ENCODE data around the gene MLIP. TPM values are rescaled to one million over a fixed set of nuclear protein-coding genes. Genes with fewer than 3 reads are reported as not detected.

Gene MLIP
- total RNA-seq, 1 experiment from 2014 or later: not detected

DNA sequence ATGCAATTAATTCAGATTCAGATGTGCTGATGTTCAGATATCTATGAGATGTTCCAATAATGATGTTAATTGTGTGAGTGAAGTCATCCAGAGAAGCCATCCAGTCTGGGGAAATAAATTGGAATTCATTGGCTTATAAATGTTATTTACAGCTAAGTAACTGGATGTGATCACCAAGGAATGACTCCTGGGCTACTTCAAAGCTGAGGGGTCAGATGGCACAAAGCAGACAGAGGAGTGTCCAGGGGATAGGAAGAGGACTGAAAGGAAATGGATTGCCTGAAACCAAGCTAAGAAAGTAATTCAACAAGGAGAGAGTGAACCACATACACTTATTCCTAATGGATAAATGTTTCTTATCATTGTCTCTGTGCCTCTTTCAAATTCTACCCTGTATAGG, 4.5 kb upstream of the MLIP start:
- H3K27ac ChIP-seq (ENCODE audit: low read length): no peak overlapping the region

DNA sequence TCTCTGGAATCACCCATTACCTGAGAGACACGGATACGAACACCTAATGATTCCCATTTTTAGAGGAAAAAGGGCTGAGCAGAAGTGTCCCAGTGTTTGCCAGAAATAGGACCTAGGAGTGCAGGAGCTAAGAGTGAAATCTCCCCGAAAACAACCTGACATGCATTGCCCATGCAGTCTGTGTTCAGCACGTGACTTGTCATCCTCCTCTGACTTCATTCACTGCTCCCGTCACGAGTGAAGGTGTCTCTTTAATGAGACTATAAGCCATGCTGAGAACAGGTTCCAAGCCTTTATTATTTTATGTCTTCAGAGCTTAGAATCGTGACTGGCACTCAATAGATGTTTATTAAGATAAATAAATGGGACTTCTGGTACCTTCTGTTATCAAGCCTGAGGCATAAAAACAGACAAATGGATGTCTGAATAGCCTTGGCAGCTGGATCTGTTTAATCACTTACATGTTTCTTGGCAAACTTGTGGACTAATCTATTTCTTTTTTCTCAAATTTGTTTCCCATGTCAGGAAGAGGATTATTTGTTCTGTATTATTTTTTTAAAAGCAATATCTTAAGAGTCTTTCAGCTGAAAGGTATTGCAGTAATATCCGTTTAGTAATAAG, 3.7 kb upstream of the MLIP start:
- ATAC-seq: no peak
- in situ Hi-C loops (cut with HindIII; ENCODE audit: low pct_unique_long_range_greater_than_20kb, low sequenced_read_pairs): no loop called here
- no peak overlapping the region for H3K27ac ChIP-seq (ENCODE audit: low read length)

More for the DNA sequence above, 4.5 kb upstream of the MLIP start:
- TF ChIP-seq TCF7L2 (IDR thresholded peaks at IDR 0.05; ENCODE audit: low read depth, low read length) (no peak), POLR2AphosphoS5 (IDR thresholded peaks at IDR 0.05; ENCODE audit: low read depth, low read length) (no peak), SIN3A (IDR thresholded peaks at IDR 0.05; ENCODE audit: borderline replicate concordance, insufficient read depth, low read depth, low read length) (no peak), CTCF (IDR thresholded peaks at IDR 0.05) (no peak)
- TF ChIP-seq, protein P1, sequence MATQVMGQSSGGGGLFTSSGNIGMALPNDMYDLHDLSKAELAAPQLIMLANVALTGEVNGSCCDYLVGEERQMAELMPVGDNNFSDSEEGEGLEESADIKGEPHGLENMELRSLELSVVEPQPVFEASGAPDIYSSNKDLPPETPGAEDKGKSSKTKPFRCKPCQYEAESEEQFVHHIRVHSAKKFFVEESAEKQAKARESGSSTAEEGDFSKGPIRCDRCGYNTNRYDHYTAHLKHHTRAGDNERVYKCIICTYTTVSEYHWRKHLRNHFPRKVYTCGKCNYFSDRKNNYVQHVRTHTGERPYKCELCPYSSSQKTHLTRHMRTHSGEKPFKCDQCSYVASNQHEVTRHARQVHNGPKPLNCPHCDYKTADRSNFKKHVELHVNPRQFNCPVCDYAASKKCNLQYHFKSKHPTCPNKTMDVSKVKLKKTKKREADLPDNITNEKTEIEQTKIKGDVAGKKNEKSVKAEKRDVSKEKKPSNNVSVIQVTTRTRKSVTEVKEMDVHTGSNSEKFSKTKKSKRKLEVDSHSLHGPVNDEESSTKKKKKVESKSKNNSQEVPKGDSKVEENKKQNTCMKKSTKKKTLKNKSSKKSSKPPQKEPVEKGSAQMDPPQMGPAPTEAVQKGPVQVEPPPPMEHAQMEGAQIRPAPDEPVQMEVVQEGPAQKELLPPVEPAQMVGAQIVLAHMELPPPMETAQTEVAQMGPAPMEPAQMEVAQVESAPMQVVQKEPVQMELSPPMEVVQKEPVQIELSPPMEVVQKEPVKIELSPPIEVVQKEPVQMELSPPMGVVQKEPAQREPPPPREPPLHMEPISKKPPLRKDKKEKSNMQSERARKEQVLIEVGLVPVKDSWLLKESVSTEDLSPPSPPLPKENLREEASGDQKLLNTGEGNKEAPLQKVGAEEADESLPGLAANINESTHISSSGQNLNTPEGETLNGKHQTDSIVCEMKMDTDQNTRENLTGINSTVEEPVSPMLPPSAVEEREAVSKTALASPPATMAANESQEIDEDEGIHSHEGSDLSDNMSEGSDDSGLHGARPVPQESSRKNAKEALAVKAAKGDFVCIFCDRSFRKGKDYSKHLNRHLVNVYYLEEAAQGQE (IDR thresholded peaks at IDR 0.05; ENCODE audit: insufficient read depth in 1 of 2, low read depth in 2 of 2, low read length in 1 of 2): no peak
- CTCF ChIA-PET: no interaction called here
- DNase-seq (ENCODE audit: low read depth, low spot score) (no peak), ATAC-seq (no peak)
- intact Hi-C loops (cut with micrococcal nuclease; ENCODE audit: unreplicated experiment) (no loop called here), in situ Hi-C loops (cut with HindIII; ENCODE audit: low pct_unique_long_range_greater_than_20kb, low sequenced_read_pairs) (no loop called here)
- Histone ChIP-seq H3K27me3 (ENCODE audit: control insufficient read depth, insufficient read depth, low read length) (no peaks in the 10 kb centered on the region), H3K9me3 (ENCODE audit: control insufficient read depth, insufficient read depth, low read depth, low read length) (no peaks in the 10 kb centered on the region), H3K4me3 (ENCODE audit: low read depth in 2 of 2, low read length in 2 of 2) (no peak overlapping the region), H3K4me1 (ENCODE audit: control insufficient read depth, insufficient read depth, low read length) (no peaks in the 10 kb centered on the region), H3K36me3 (ENCODE audit: control insufficient read depth, insufficient read depth, low read length) (no peaks in the 10 kb centered on the region)
- no TSS peak for BruUV-seq (replicated peaks)
- POLR2A ChIA-PET: interaction anchor here (0.6 kb wide), 1 partner anchor 1195 kb away, joined by 9 read pairs; no protein-coding TSS in a partner anchor

More for the DNA sequence above, 3.7 kb upstream of the MLIP start:
- intact Hi-C loops (cut with micrococcal nuclease; ENCODE audit: unreplicated experiment): no loop called here
- H3K4me3 ChIP-seq (ENCODE audit: low read depth in 2 of 2, low read length in 2 of 2): no peak overlapping the region
- no peak for TF ChIP-seq POLR2AphosphoS5 (IDR thresholded peaks at IDR 0.05; ENCODE audit: low read depth, low read length)
- no peak for TF ChIP-seq SIN3A (IDR thresholded peaks at IDR 0.05; ENCODE audit: borderline replicate concordance, insufficient read depth, low read depth, low read length)
- no peak for TF ChIP-seq CTCF (IDR thresholded peaks at IDR 0.05)
- TF ChIP-seq TCF7L2 (IDR thresholded peaks at IDR 0.05; ENCODE audit: low read depth, low read length): no peak
- TF ChIP-seq, protein P1 (IDR thresholded peaks at IDR 0.05; ENCODE audit: insufficient read depth in 1 of 2, low read depth in 2 of 2, low read length in 1 of 2): no peak
- no TSS peak for BruUV-seq (replicated peaks)
- CTCF ChIA-PET: no interaction called here
- H3K36me3 ChIP-seq (ENCODE audit: control insufficient read depth, insufficient read depth, low read length): no peaks in the 10 kb centered on the region
- no peaks in the 10 kb centered on the region for H3K9me3 ChIP-seq (ENCODE audit: control insufficient read depth, insufficient read depth, low read depth, low read length)
- H3K4me1 ChIP-seq (ENCODE audit: control insufficient read depth, insufficient read depth, low read length): no peaks in the 10 kb centered on the region
- POLR2A ChIA-PET: no interaction called here
- no peak for DNase-seq (ENCODE audit: low read depth, low spot score)
- H3K27me3 ChIP-seq (ENCODE audit: control insufficient read depth, insufficient read depth, low read length): no peaks in the 10 kb centered on the region
